K562 (cell line): ENCODE measurements around the gene OTOP3.

Experiments used
- CEBPG ChIP-seq, 3 experiments: fragments of 200-800 bp in 1 of 3; sonication (Bioruptor generic) in 1 of 3; sonication (generic) in 1 of 3; formaldehyde crosslinking in 1 of 3; IDR thresholded peaks in 2 of 3; conservative IDR thresholded peaks in 1 of 3; 2 replicates each; pipeline versions ENCODE4 v1.6.1 to v1.8.0; 2016 to 2022; ENCODE audit warnings: missing compliant biosample characterization in 2 of 3, missing genetic modification characterization in 2 of 3, mild to moderate bottlenecking in 1 of 3, missing genetic modification reagents in 1 of 3
- CTCF ChIP-seq, 3 experiments: IDR thresholded peaks in 2 of 3; conservative IDR thresholded peaks in 1 of 3; 2 replicates each; pipeline ENCODE4 v1.5.1; 2011 to 2012; ENCODE audit warnings: low read length in 3 of 3, mild to moderate bottlenecking in 3 of 3, control low read depth in 2 of 3, improper control_type of control experiment in 1 of 3, inconsistent platforms in 1 of 3, low read depth in 1 of 3, mixed read lengths in 1 of 3, moderate library complexity in 1 of 3; ENCODE audit not compliant: insufficient read depth in 2 of 3
- ETV6 ChIP-seq, 3 experiments: fragments of 150-350 bp in 1 of 3; sonication (generic) in 1 of 3; formaldehyde crosslinking in 1 of 3; IDR thresholded peaks; 2 replicates each; pipeline versions ENCODE4 v1.6.1 to v1.8.0; 2014 to 2022; ENCODE audit warnings: borderline replicate concordance in 2 of 3, low read depth in 2 of 3, antibody characterized with exemption in 1 of 3, low read length in 1 of 3, mild to moderate bottlenecking in 1 of 3, missing genetic modification reagents in 1 of 3
- HINFP ChIP-seq: fragments of 450-650 bp; conservative IDR thresholded peaks from 2 replicates; pipeline ENCODE4 v1.6.1; 2016; ENCODE audit warnings: missing genetic modification characterization, low read depth, mild to moderate bottlenecking, control low read depth, missing compliant biosample characterization
- HOMEZ ChIP-seq: fragments of 250-450 bp; sonication (Bioruptor Pico); IDR thresholded peaks from 2 replicates; pipeline ENCODE4 v1.4.0; 2020; ENCODE audit warnings: mild to moderate bottlenecking, moderate library complexity
- KDM1A ChIP-seq, 2 experiments: fragments of 450-650 bp; IDR thresholded peaks; 2 replicates each; pipeline ENCODE4 v1.6.1; 2016; ENCODE audit warnings: mild to moderate bottlenecking in 2 of 2
- KLF16 ChIP-seq: IDR thresholded peaks from 2 replicates; pipeline ENCODE4 v1.6.1; 2016; ENCODE audit warnings: antibody characterized with exemption
- MYBL2 ChIP-seq, 2 experiments: fragments of 450-650 bp in 1 of 2; sonication (generic) in 1 of 2; formaldehyde crosslinking in 1 of 2; IDR thresholded peaks; 2 replicates each; pipeline versions ENCODE4 v1.6.1 to v1.8.1; 2017 to 2022; ENCODE audit warnings: borderline replicate concordance in 1 of 2, inconsistent platforms in 1 of 2, low read depth in 1 of 2, mild to moderate bottlenecking in 1 of 2, missing genetic modification reagents in 1 of 2, moderate library complexity in 1 of 2
- PTBP1 ChIP-seq: fragments of 200-400 bp; formaldehyde crosslinking; IDR thresholded peaks from 2 replicates; pipeline ENCODE4 v1.6.1; 2017; ENCODE audit warnings: low read depth, low read length
- ZFPM2 ChIP-seq: fragments of 250-450 bp; sonication (Bioruptor Pico); IDR thresholded peaks from 2 replicates; pipeline ENCODE4 v1.5.1; 2022; ENCODE audit warnings: mild to moderate bottlenecking
- ZNF778 ChIP-seq: fragments of 450-650 bp; formaldehyde crosslinking; IDR thresholded peaks from 2 replicates; pipeline ENCODE4 v1.4.0; 2020; ENCODE audit warnings: mild to moderate bottlenecking, moderate library complexity

- TF ChIP-seq ETV6 (IDR thresholded peaks at IDR 0.05; ENCODE audit: borderline replicate concordance in 1 of 2, low read depth in 2 of 2, low read length in 1 of 2), result no peak
- TF ChIP-seq ETV6 (CRISPR knock-in tag; IDR thresholded peaks at IDR 0.05; ENCODE audit: borderline replicate concordance), result no peak
- TF ChIP-seq MYBL2 (IDR thresholded peaks at IDR 0.05; ENCODE audit: low read depth), result no peak
- no peak for TF ChIP-seq MYBL2 (CRISPR knock-in tag; IDR thresholded peaks at IDR 0.05; ENCODE audit: borderline replicate concordance)
- TF ChIP-seq KLF16, result no peak
- TF ChIP-seq CTCF (IDR thresholded peaks at IDR 0.05 in 2 of 3, conservative IDR thresholded peaks at IDR 0.05 in 1 of 3; ENCODE audit: insufficient read depth in 2 of 3, low read depth in 1 of 3, low read length in 3 of 3), result no peak
- TF ChIP-seq PTBP1, result no peak
- TF ChIP-seq HOMEZ (CRISPR knock-in tag), result no peak
- no peak for TF ChIP-seq CEBPG (CRISPR knock-in tag; IDR thresholded peaks at IDR 0.05)
- TF ChIP-seq CEBPG (tag; conservative IDR thresholded peaks at IDR 0.05 in 1 of 2, IDR thresholded peaks at IDR 0.05 in 1 of 2), result no peak
- TF ChIP-seq HINFP, result no peak
- TF ChIP-seq ZFPM2 (CRISPR knock-in tag), result no peak
- TF ChIP-seq KDM1A (IDR thresholded peaks at IDR 0.05), result no peak
- TF ChIP-seq ZNF778, result no peak
These were observed 1.7 kb downstream of the OTOP3 start for GRCh38 chr17:74937064-74938051.
